ENCODE results near the gene RDH11. TPM values are rescaled to one million over a fixed set of nuclear protein-coding genes. Genes with fewer than 3 reads are reported as not detected.
"Not testable (repeated sequence)": the region's sequence is repeated elsewhere in the genome, so short reads cannot be mapped to it uniquely, and the experiment has no call there.

The RDH11 gene
- total RNA-seq, 1 donor from 2014 or later = 55.6 TPM

- Mint-ChIP-seq H3K4me3 (no peak overlapping the region), H3K9me3 (no peaks in the 10 kb centered on the region)
Observed at GRCh38 chr14:67717048-67717447, 21.5 kb upstream of the RDH11 start.

GRCh38 chr14:67710209-67710608, 14.6 kb upstream of the RDH11 start:
- Mint-ChIP-seq H3K27me3 (ENCODE audit: low read depth) (peaks cover 1% of the 10 kb centered on the region), H3K36me3 (peaks cover 3% of the 10 kb centered on the region), H3K9me3 (peaks cover 11% of the 10 kb centered on the region), H3K4me3 (no peak overlapping the region), H3K27ac (no peak overlapping the region), H3K4me1 (no peaks in the 10 kb centered on the region)
- DNase-seq (ENCODE audit: low spot score in 2 of 2, unreplicated experiment in 2 of 2) = no peak
- TF ChIP-seq CTCF (IDR thresholded peaks at IDR 0.05; ENCODE audit: unreplicated experiment) = no peak

More at GRCh38 chr14:67717048-67717447, 21.5 kb upstream of the RDH11 start:
- Mint-ChIP-seq H3K36me3 (no peaks in the 10 kb centered on the region), H3K27ac (no peak overlapping the region), H3K4me1 (no peaks in the 10 kb centered on the region), H3K27me3 (ENCODE audit: low read depth) (peaks cover 3% of the 10 kb centered on the region)
- no peak for DNase-seq (ENCODE audit: low spot score in 2 of 2, unreplicated experiment in 2 of 2)
- TF ChIP-seq CTCF (IDR thresholded peaks at IDR 0.05; ENCODE audit: unreplicated experiment) = no peak

GRCh38 chr14:67709796-67710195, 14.2 kb upstream of the RDH11 start:
- H3K27me3 Mint-ChIP-seq (ENCODE audit: low read depth); DNase-seq (ENCODE audit: low spot score in 2 of 2, unreplicated experiment in 2 of 2); H3K4me3 Mint-ChIP-seq; H3K36me3 Mint-ChIP-seq; H3K4me1 Mint-ChIP-seq; H3K27ac Mint-ChIP-seq: not testable (repeated sequence)
- peaks cover 11% of the 10 kb centered on the region for H3K9me3 Mint-ChIP-seq

- not testable (repeated sequence) for H3K4me3 Mint-ChIP-seq; DNase-seq (ENCODE audit: low spot score in 2 of 2, unreplicated experiment in 2 of 2); H3K4me1 Mint-ChIP-seq; H3K27ac Mint-ChIP-seq; H3K27me3 Mint-ChIP-seq (ENCODE audit: low read depth); H3K36me3 Mint-ChIP-seq
- peaks cover 11% of the 10 kb centered on the region for H3K9me3 Mint-ChIP-seq
Observed at GRCh38 chr14:67709346-67709745, 13.8 kb upstream of the RDH11 start.

GRCh38 chr14:67705211-67705610, 9.6 kb upstream of the RDH11 start:
- peaks cover 4% of the 10 kb centered on the region for H3K9me3 Mint-ChIP-seq
- H3K4me1 Mint-ChIP-seq = no peaks in the 10 kb centered on the region
- no peak for TF ChIP-seq CTCF (IDR thresholded peaks at IDR 0.05; ENCODE audit: unreplicated experiment)
- no peak overlapping the region for H3K4me3 Mint-ChIP-seq
- peaks cover 3% of the 10 kb centered on the region for H3K36me3 Mint-ChIP-seq
- DNase-seq (ENCODE audit: low spot score in 2 of 2, unreplicated experiment in 2 of 2) = no peak
- no peak overlapping the region for H3K27ac Mint-ChIP-seq
- peaks cover 3% of the 10 kb centered on the region for H3K27me3 Mint-ChIP-seq (ENCODE audit: low read depth)

GRCh38 chr14:67704484-67705089, 9.0 kb upstream of the RDH11 start:
- DNase-seq (ENCODE audit: low spot score in 2 of 2, unreplicated experiment in 2 of 2) = no peak
- H3K36me3 Mint-ChIP-seq = no peaks in the 10 kb centered on the region
- H3K27ac Mint-ChIP-seq = no peak overlapping the region
- H3K4me3 Mint-ChIP-seq = no peak overlapping the region
- TF ChIP-seq CTCF (IDR thresholded peaks at IDR 0.05; ENCODE audit: unreplicated experiment) = no peak
- H3K27me3 Mint-ChIP-seq (ENCODE audit: low read depth) = peaks cover 3% of the 10 kb centered on the region
- no peaks in the 10 kb centered on the region for H3K9me3 Mint-ChIP-seq
- no peaks in the 10 kb centered on the region for H3K4me1 Mint-ChIP-seq

GRCh38 chr14:67703997-67704396, 8.4 kb upstream of the RDH11 start:
- DNase-seq (ENCODE audit: low spot score in 2 of 2, unreplicated experiment in 2 of 2) = no peak
- Mint-ChIP-seq H3K4me3 (no peak overlapping the region), H3K36me3 (no peaks in the 10 kb centered on the region), H3K27ac (no peak overlapping the region), H3K4me1 (no peaks in the 10 kb centered on the region), H3K9me3 (no peaks in the 10 kb centered on the region), H3K27me3 (ENCODE audit: low read depth) (peaks cover 3% of the 10 kb centered on the region)
- TF ChIP-seq CTCF (IDR thresholded peaks at IDR 0.05; ENCODE audit: unreplicated experiment) = no peak

- H3K27me3 Mint-ChIP-seq (ENCODE audit: low read depth); H3K4me3 Mint-ChIP-seq; H3K9me3 Mint-ChIP-seq; H3K27ac Mint-ChIP-seq; H3K36me3 Mint-ChIP-seq; DNase-seq (ENCODE audit: low spot score in 2 of 2, unreplicated experiment in 2 of 2); H3K4me1 Mint-ChIP-seq: not testable (repeated sequence)
Observed at GRCh38 chr14:67701492-67701891, 5.9 kb upstream of the RDH11 start, which contains the start of gene RDH12. TSS of gene RDH12 (plus strand) at chr14:67701886. CDS start at chr14:67722643, 20,757 bp downstream.
